GM21786 (cell line): ENCODE data around the gene TEFM.
"Not testable (repeated sequence)": the region's sequence is repeated elsewhere in the genome, so short reads cannot be mapped to it uniquely, and the experiment has no call there.

ENCODE experiments used
- ATAC-seq: cut with Tn5 transposase; IDR thresholded peaks from one replicate; pipeline ENCODE4 v1.9.1; 2021; ENCODE audit not compliant: unreplicated experiment

TEFM gene, protein sequence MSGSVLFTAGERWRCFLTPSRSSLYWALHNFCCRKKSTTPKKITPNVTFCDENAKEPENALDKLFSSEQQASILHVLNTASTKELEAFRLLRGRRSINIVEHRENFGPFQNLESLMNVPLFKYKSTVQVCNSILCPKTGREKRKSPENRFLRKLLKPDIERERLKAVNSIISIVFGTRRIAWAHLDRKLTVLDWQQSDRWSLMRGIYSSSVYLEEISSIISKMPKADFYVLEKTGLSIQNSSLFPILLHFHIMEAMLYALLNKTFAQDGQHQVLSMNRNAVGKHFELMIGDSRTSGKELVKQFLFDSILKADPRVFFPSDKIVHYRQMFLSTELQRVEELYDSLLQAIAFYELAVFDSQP

DNA sequence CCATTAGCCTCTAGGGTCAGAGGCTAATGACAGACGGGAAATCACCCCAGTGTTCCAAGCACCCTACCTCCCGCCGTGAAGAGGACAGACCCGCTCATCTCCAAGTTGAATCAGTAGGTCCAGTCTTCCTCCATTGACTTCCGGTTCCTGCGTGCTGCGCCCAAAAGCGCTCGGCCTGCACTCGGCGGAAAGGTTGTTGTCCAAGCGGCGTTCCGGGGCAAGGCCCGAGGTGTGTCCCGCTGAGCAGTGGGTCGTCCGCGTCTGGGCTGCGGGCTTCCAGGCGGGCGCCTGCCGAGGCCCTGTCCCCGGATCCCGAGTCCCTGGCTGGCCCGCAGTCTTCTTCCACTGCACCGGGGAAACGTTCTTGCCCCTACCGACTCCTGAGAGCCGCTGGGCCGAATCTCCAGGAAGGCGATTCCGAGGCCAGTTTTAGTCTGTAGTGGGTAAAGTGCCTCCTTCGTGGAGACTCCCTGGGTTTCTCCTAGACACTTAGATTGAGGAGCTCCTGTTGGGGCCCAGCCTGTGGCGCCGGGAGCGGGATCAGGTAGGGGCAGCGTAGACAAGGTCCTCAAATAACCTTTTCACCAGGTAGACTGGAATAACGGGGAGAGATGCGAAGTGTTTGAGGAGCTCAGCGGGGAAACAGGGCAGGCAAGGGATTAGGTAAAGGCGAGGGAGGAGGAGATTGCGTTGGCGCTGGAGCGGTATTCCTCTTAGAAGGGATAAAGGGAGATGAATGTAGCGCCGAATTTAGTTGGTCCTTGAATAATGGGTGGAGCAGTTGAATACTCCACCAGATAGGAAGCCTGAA is at the start of gene TEFM:
TSS of gene TEFM (minus strand) at position 138 of the 811 bp plus-strand sequence. CDS start at position 98, 40 bp downstream.
- peak; percentile 77 for ATAC-seq

DNA sequence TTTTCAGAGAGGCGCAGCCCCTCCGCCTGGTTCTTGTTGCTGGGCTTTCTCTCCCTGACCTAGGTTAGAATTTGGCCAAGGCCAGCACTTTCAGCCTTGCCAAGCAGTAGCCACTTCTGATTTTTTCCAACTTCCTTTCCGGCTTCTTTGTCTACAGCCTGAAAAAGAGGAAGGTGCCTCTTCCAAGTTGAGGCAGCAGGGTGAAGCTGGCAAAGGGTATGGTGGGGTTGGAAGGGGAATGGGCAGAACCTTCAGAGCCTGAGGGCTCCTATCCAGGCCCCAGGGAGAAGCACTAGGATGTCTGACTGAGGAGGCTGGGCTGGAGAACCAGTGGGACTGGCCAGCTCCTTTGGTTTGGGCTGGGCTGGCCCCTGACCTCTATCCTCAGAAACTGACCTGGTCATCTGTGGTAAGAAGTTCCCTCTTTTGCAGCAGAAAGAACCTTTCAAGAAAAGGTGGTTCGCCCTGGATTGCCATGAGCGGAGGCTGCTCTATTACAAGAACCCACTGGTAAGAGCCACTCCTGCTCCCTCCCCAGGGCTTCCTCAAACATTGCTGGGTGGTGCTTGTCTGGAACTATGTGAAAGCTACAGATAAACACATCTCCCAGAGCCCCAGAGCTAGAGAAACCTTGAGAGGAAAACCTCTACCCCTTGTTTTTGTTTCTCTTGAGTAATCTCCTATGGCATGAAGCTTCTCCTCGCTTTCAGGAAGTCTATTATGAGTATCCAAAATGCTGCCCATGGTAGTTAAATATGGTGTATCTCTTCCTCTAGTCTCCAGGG is 48.2 kb upstream of the TEFM start:
- ATAC-seq = no peak

DNA sequence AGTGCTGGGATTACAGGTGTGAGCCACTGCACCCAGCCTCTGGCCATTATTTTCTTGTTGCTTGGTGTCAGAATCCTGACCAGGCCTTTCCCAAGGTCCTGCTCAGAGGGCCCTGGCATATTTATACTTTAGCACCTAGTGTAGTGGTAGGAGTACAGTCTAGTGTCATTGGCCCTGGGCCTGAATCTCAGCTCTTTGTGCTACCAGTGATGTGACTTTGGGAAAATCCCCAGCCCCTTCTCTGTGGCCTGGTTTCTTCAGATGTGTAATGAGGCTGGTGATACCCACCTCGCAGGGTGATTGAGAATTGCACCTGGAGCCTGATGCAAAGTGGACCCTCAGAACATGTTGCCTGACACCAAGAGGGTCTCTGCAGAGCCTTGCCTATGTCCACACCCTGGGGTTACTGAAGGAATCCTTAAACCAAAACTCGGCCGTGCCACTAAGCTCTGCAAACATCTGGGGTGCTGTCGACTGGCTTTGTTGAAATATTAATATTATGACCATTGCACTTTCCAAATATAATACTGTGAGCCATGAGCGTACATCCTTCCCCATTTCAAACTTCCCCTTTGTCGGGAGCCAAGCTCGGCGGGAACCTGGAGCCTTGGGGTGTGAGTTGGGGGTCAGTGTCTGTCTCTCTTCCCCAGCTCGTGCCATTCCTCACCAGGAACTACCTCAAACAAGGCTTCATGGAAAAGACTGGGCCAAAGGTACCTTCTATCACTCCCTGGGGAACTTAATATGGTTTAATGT is 46.8 kb upstream of the TEFM start:
- no peak for ATAC-seq

DNA sequence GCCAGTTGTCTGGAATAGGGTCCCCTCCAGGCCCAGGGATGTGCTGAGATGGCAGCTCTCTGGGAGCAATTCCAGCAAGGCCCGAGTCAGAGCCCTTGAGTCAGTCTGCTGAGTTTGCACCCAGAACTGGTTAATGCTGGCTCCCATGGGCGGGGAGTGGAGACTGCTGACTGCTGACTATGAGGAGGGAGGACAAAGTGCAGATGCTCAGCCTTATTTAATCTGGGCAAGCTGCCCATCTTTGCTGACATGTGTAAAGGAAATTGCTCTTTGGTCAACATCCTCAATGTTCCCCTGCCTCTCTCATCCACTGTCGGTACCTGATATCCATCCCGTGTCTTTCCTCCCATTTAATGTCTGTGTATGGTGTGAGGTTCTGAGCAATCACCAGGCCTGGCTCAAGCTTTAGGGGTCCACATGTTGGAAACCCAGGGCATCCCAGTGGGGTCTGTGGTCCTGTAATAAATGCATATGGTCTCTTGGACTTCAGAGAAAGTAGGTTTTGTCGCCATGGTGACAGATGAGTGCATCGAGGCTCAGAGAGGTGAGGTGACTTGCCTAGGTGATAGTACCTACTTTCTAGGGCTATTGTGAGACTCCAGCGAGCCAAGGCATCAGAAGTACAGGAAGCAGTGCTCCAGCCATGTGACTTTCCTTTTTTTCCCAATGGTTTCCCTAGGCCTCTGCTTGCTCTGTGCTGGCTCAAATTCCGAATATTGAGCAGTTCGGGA is 44.8 kb upstream of the TEFM start:
- ATAC-seq = no peak

DNA sequence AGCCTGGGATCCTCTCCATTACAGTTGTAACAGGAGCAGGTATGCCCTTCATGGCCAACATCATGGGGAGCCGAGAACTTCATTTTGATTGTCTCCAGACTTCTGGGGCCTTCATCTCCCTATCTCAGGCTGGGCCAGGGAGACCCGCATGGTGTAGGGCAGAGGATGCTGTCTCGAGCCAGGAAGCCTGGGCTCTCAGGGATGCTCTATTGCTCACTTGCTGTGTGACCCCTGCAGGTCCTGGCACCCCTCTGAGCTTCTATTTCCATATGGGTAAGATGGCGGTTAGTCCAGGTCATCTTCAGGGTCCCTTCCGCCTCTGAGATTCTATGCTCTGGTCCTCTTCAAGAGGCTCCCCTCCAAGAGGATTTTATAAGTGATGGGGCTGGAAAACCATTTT is 44.2 kb upstream of the TEFM start:
- ATAC-seq = no peak

DNA sequence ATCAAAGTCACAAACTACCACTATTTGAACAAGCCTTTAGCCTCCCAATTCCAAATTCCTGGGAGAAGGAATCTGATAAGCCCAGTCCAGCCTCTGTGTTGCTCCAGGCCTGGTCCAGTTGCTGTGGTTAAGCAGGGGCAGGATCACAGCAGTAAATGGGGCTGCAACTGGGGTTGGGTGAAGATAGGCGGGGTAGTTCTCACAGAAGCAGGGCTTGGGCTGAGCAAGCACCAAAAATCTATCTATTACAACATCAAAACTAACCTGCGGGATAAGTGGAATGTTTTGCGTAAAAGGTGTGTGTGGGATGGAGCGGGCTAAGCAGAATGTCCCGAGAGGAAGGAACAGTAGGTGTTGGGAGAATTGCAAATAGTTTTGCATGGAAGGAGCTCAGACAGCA is 41.8 kb upstream of the TEFM start:
- no peak for ATAC-seq

DNA sequence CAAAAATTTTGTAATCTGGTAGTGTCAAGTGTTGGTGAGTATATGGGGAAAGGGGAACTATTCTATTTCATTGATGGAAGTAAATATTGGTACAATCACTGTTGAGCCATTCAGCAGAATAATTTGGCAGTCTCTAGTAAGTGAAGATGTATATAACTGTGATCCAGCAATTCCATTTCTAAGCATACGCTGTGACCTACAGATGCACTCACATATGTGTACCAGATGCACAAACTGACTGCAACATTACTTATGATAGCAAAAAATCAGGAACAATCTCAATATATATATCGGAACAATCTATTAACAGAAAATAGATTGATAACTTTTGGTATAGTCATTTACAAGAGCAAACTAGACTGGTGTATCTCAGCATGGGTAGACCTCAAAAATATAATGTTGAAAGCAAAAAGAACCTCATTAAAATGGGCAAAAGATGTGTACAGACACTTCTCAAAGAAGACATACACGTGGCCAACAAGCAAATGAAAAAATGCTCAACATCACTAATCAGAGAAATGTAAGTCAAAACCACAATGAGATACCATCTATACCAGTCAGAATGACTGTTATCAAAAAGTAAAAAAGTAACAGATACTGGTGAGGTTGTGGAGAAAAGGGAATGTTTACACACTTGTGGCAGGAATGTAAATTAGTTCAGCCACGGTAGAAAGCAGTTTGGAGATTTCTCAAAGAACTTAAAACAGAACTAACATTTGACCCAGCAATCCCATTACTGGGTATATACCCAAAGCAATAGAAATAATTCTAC is 36.5 kb upstream of the TEFM start:
- ATAC-seq = no peak

DNA sequence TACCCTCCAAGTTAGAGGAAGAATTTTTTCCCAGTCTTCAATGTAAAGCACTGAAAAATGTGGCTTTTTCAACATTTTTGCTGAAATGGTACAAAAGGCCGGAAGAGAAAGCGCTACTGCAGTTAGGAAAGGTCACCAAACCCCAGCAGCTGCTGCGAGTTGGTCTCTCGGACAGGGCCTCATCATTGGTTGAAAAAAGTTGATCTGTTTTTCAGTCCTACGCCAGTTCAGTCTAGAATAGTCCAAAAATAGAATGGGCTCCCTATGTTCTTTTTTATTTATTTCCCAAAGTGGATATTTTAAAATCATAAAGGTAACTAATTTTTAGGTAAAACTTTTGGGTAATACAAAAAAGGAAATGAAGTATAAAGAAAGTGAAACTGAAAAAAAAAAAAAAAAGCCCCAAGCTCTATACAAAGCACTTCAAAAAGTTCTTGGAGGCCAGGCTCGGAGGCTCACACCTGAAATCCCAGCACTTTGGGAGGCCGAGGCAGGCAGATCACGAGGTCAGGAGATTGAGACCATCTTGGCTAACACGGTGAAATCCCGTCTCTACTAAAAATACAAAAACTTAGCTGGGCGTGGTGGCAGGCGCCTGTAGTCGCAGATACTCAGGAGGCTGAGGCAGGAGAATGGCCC is 33.1 kb upstream of the TEFM start:
- no peak for ATAC-seq

DNA sequence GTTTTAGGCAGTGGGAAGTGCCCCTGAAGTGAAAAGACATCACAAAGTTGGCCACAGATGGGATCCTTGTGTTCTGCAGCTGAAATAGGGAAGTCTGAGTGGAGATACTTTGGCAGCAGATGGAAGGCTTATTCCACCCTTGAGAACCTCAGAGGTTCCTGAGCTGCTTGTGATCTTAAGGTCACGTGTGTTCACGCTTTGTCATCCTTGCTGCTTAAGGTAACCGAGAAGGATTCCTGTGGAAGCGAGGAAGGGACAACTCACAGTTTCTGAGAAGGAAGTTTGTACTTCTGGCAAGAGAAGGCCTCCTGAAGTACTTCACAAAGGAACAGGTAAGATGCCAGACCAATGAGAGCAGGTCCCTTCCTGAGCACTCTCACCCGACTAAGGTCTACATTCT is 27.9 kb upstream of the TEFM start:
- no peak for ATAC-seq

DNA sequence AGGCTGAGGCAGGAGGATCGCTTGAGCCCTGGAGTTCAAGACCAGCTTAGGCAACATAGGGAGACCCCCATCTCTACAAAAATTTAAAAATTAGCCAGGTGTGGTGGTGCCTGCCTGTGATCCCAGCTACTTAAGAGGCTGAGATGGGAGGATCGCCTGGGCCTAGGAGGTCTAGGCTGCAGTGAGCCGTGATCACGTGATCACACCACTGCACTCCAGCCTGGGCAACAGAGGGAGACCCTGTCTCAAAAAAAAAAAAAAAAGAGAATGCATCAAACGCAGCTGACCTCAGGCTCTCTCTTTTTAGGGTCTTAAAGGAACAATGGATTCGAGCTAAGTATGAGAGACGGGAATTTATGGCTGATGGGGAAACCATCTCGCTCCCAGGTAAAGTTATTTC is 25.5 kb upstream of the TEFM start:
- ATAC-seq = not testable (repeated sequence)

DNA sequence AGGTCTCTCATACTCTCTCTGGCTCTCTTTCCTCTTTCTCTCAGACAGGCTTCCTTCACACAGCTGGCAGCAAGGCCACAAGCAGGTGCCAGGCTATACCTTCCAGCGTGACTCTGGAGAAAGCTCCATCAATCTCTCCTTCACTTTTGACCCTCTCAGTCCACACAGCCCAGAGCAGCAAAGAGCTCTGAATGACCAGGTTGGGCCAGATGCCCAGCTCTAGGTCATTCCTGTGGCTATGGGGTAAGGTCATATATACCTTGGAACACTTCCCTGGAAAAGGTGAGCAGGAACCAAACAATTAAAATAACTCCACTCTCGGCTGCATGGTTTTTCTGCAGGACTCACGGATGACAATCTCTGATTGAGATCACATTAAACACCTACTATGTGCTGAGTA is 24.5 kb upstream of the TEFM start:
- no peak for ATAC-seq

DNA sequence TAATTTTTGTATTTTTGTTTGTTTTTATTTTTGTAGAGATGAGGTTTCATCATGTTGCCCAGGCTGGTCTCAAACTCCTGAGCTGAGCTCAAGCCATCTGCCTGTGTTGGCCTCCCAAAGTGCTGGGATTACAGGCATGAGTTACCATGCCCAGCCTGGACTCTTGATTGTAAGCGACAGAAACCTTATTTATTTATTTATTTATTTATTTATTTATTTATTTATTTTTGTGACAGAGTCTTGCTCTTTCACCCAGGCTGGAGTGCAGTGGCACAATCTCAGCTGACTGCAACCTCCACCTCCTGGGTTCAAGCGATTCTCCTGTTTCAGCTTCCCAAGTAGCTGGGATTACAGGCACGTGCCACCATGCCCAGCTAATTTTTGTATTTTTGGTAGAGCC is 23.8 kb upstream of the TEFM start:
- ATAC-seq = not testable (repeated sequence)

DNA sequence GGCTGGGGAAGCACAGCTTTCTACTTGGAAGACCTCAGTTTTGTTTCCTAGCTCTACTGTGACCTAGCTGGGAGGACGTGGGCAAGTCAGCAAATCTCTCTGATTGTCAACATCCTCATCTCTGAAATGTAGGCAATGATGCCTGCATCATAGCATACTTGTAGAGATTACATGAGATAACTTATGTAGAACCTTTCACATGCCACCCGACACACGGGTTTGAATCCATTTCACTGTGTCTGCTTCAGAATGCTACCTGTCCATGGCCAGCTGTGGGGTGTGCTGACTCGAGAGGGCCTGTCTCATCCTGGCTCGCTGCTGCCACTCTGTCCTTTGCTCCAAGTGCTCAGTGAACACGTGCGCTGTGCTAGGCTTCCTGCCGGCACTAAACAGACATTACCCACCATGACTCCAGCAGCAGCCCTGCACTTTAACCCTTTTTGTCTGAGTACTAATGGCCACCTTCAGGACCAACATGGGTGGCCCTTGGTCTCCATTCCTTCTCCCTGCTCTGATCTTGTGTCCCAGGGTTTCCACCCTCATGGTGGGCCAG is 23.1 kb upstream of the TEFM start:
- no peak for ATAC-seq

DNA sequence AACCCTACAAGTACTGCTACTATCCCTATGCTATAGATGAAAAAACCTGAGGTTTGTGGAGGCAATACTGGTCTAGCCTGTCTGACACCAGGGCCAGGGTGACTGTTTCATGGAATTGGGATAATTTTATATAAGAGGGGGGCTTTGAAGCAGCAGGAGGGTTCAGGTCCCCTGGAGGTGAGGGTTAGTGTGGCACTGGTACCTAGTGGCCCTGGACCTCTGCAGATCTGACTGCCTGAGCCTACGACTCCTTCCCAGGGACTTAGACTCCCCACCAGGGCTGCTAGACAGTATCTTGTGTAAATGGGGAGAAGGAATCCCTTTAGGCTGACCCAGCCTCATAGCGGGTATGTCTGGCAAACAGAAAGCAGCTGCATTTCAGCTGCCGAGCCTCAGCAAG is 22.5 kb upstream of the TEFM start:
- no peak for ATAC-seq

DNA sequence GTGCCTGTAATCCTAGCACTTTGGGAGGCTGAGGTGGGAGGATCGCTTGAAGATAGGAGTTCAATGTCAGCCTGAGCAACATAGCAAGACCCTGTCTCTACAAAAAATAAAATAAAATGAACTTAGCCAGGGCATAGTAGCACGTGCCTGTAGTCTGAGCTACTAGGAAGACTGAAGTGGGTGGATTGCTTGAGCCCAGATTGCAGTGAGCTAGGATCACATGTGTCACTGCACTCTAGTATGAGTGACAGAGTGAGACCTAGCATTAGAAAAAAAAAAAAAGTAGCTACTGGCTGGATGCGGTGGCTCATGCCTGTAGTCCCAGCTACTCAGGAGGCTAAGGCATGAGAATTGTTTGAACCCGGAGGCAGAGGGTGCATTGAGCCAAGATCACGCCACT is 21.7 kb upstream of the TEFM start:
- ATAC-seq = no peak

DNA sequence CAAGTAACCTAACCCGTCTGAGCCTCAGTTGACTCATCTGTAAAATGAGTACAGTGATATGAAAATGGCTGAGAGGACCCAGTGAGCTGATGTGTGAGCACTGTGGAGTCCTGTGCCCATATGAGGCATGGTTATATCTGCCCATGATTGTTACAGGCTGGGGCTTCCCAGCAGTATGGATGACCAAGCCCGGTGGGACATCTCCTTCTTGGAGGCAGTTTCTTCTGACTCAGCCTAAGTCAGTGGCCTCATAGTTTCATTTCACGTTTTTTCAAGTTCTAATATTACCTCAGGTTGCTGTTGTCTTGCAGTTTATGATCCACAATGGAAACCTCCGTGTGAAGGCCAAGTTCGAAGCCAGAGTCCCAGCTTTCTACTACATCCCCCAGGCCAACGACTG is 20.5 kb upstream of the TEFM start:
- ATAC-seq = no peak

DNA sequence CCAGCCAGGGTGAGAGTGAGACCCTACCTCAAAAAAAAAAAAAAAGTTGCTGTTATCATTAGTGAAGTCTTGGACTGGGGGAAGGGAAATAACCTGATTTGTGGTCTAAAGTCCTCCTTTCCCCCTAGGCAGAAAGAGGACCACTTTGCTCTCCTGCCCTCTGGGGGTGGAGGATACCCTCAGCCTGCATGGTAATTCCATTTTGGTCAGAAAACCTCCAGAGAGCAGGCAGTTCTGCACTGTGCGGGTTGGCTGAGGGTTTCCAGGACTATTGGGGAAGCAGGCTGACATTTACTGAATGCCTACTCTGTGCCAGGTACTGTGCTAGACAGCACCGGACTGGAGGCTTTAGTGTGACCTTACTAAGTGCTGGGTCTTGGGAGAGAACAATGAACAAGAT is 18.3 kb upstream of the TEFM start:
- no peak for ATAC-seq

DNA sequence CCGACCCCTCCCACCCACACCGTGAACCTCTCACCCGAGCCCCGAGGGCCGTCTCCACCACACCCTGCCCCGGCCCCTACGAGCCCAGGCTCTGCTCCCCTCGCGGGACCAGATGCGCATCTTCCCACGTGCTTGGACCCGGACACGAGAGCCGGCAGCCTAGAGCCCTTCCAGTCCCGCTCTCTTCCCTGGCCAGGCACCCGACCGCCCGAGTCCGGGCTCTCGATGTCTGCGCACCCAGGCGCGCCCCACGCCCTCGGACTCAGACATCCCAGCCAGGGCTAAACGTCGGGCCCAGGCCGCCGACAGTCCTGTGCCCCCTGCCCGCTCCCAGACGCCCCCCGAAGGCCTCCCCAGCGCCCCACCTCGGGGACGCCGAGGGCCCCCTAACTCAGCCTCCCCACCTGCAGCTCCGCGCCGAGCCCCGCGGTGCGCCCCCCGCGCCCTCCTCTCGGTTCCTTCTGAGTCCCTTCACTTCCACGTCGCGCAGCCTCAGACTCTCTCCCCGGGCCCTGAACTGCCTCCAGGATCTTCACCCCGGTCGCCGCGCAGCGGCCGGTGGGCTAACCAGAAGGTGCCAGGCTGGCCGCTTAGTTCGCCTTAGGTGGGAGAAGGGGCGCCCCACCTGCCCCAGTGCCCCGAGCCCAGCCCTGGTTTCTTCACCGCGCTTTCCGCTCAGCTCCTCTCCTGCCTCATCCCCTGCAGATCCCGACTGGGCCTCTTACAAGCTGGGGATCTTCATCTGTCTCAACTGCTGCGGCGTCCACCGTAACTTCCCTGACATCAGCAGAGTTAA is 16.4 kb upstream of the TEFM start:
- no peak for ATAC-seq
